Natural killer cell (primary cell): ENCODE data around the gene RNF6. TPM values are rescaled to one million over a fixed set of nuclear protein-coding genes. Genes with fewer than 3 reads are reported as not detected.

Experiments used
- ATAC-seq, 3 donors: fragments of 150-1000 bp in 2 of 3; fragments of 200-7000 bp in 1 of 3; cut with Tn5 transposase; 1 replicate in 1 of 3; 2 replicates in 2 of 3; pipeline ENCODE4 v1.10.0; 2021; ENCODE audit warnings: mild to moderate bottlenecking in 2 of 3, moderate library complexity in 2 of 3
- DNase-seq, 2 donors: peaks; one replicate each; pipeline versions ENCODE4 v3.0.0 to v3.0.0-alpha.2; 2013 to 2021; ENCODE audit warnings: mixed read lengths in 1 of 2
- H3K27ac ChIP-seq: one replicate; pipeline ENCODE4 v1.5.1; 2013; ENCODE audit warnings: mild to moderate bottlenecking, low read length
- H3K27me3 ChIP-seq: one replicate; pipeline ENCODE4 v1.6.1; 2013; ENCODE audit warnings: low read length; ENCODE audit not compliant: control insufficient read depth, insufficient read depth
- H3K36me3 ChIP-seq: one replicate; pipeline ENCODE4 v1.6.1; 2013; ENCODE audit warnings: low read length; ENCODE audit not compliant: control insufficient read depth, insufficient read depth
- H3K4me1 ChIP-seq: one replicate; pipeline ENCODE4 v1.6.1; 2013; ENCODE audit warnings: low read length; ENCODE audit not compliant: control insufficient read depth, insufficient read depth
- H3K4me3 ChIP-seq: one replicate; pipeline ENCODE4 v1.5.1; 2013; ENCODE audit warnings: low read length
- H3K9me3 ChIP-seq: one replicate; pipeline ENCODE4 v1.6.1; 2013; ENCODE audit warnings: low read length; ENCODE audit not compliant: control insufficient read depth, insufficient read depth
- H3K27ac Mint-ChIP-seq, 2 donors: one replicate each; pipeline ENCODE4 v1.8.0; 2022; ENCODE audit warnings: mild to moderate bottlenecking in 2 of 2, mixed read lengths in 2 of 2, moderate library complexity in 1 of 2
- H3K27me3 Mint-ChIP-seq, 2 donors: one replicate each; pipeline ENCODE4 v1.8.0; 2022; ENCODE audit warnings: low read depth in 2 of 2, mixed read lengths in 2 of 2
- H3K36me3 Mint-ChIP-seq: one replicate; pipeline ENCODE4 v1.8.0; 2022; ENCODE audit warnings: mixed read lengths
- H3K4me1 Mint-ChIP-seq, 2 donors: one replicate each; pipeline ENCODE4 v1.8.0; 2022; ENCODE audit warnings: mixed read lengths in 2 of 2
- H3K4me3 Mint-ChIP-seq: one replicate; pipeline ENCODE4 v1.8.0; 2022; ENCODE audit warnings: mild to moderate bottlenecking, moderate library complexity, mixed read lengths
- H3K9me3 Mint-ChIP-seq, 2 donors: one replicate each; pipeline ENCODE4 v1.8.0; 2022; ENCODE audit warnings: mixed read lengths in 2 of 2
- CTCF ChIP-seq: fragments of 200-600 bp; IDR thresholded peaks from one replicate; pipeline ENCODE4 v1.8.0; 2022; ENCODE audit warnings: antibody characterized with exemption
- WGBS: methylation state at CpG from one replicate; pipeline ENCODE4 v1.1.7; 2013; ENCODE audit warnings: missing lambda C conversion rate; ENCODE audit not compliant: insufficient coverage; 5-methylcytosine and 5-hydroxymethylcytosine counted together
- intact Hi-C: fragments of 100-400 bp; cut with micrococcal nuclease; formaldehyde crosslinking; loops from one replicate; pipeline ENCODE4 v1.14.2; 2022
- total RNA-seq, 4 donors: library from RNA; stranded (reverse); fragments of 120-200 nt in 1 of 4; gene quantifications; one replicate each; pipeline versions ENCODE4 v1.2.3 to v1.2.4, GENCODE V29; 2013 to 2022

Gene RNF6
- total RNA-seq, 3 donors from 2014 or later (not counting 1 experiment from before 2014, with no cell fraction given): 49.8 to 62.3 (median 52.6) TPM

- Histone ChIP-seq H3K36me3 (no peaks in the 10 kb centered on the region), H3K27ac (no peak overlapping the region), H3K4me3 (no peak overlapping the region), H3K4me1 (no peaks in the 10 kb centered on the region), H3K27me3 (peaks cover 2% of the 10 kb centered on the region), H3K9me3 (no peaks in the 10 kb centered on the region)
- no peaks in the 10 kb centered on the region for H3K9me3 Mint-ChIP-seq
- DNase-seq: no peak
- ATAC-seq: no peak
- H3K4me1 Mint-ChIP-seq: no peaks in the 10 kb centered on the region
- H3K4me3 Mint-ChIP-seq: no peak overlapping the region
- intact Hi-C loops: no loop called here
- no peak for TF ChIP-seq CTCF
- H3K36me3 Mint-ChIP-seq: no peaks in the 10 kb centered on the region
- peaks cover 15 to 24% of the 10 kb centered on the region in 2 donors for H3K27me3 Mint-ChIP-seq
- H3K27ac Mint-ChIP-seq: no peak overlapping the region
- 75% methylated on average over 1 of the region's 2 CpGs for WGBS
Measured at GRCh38 chr13:26247011-26247410, 24.9 kb upstream of the RNF6 start.

GRCh38 chr13:26246154-26246553 is 24.0 kb upstream of the RNF6 start:
- 90% methylated on average over 5 of the region's 5 CpGs for WGBS
- no peaks in the 10 kb centered on the region for H3K9me3 ChIP-seq
- intact Hi-C loops: no loop called here
- no peaks in the 10 kb centered on the region for H3K36me3 Mint-ChIP-seq
- H3K4me3 ChIP-seq: no peak overlapping the region
- H3K27me3 ChIP-seq: peaks cover 2% of the 10 kb centered on the region
- no peaks in the 10 kb centered on the region for H3K36me3 ChIP-seq
- H3K27ac Mint-ChIP-seq: no peak overlapping the region
- no peaks in the 10 kb centered on the region for H3K9me3 Mint-ChIP-seq
- H3K4me1 Mint-ChIP-seq: no peaks in the 10 kb centered on the region
- peaks cover 18 to 28% of the 10 kb centered on the region in 2 donors for H3K27me3 Mint-ChIP-seq
- TF ChIP-seq CTCF: no peak
- no peaks in the 10 kb centered on the region for H3K4me1 ChIP-seq
- no peak overlapping the region for H3K4me3 Mint-ChIP-seq
- ATAC-seq (no peak), DNase-seq (no peak)
- H3K27ac ChIP-seq: no peak overlapping the region

- Mint-ChIP-seq H3K9me3 (no peaks in the 10 kb centered on the region), H3K36me3 (no peaks in the 10 kb centered on the region), H3K4me1 (no peaks in the 10 kb centered on the region), H3K27me3 (peaks cover 9 to 10% of the 10 kb centered on the region in 2 donors), H3K27ac (no peak overlapping the region), H3K4me3 (no peak overlapping the region)
- intact Hi-C loops: no loop called here
- Histone ChIP-seq H3K27ac (no peak overlapping the region), H3K36me3 (no peaks in the 10 kb centered on the region), H3K27me3 (no peaks in the 10 kb centered on the region), H3K4me3 (no peak overlapping the region), H3K4me1 (no peaks in the 10 kb centered on the region), H3K9me3 (no peaks in the 10 kb centered on the region)
- 62% methylated on average over 1 of the region's 1 CpG for WGBS
- no peak for TF ChIP-seq CTCF
- DNase-seq: no peak
- no peak for ATAC-seq
Measured at GRCh38 chr13:26236296-26236695, 14.2 kb upstream of the RNF6 start.

GRCh38 chr13:26230703-26231102 is 8.6 kb upstream of the RNF6 start:
- 87% methylated on average over 6 of the region's 6 CpGs for WGBS
- no peaks in the 10 kb centered on the region for H3K4me1 Mint-ChIP-seq
- no peak overlapping the region for H3K27ac ChIP-seq
- no peak for TF ChIP-seq CTCF
- H3K9me3 Mint-ChIP-seq: no peaks in the 10 kb centered on the region
- H3K4me1 ChIP-seq: no peaks in the 10 kb centered on the region
- DNase-seq (no peak), ATAC-seq (no peak)
- H3K27ac Mint-ChIP-seq: no peak overlapping the region
- no peaks in the 10 kb centered on the region for H3K36me3 ChIP-seq
- peaks cover 12 to 16% of the 10 kb centered on the region in 2 donors for H3K27me3 Mint-ChIP-seq
- no peaks in the 10 kb centered on the region for H3K9me3 ChIP-seq
- H3K4me3 ChIP-seq: no peak overlapping the region
- H3K4me3 Mint-ChIP-seq: no peak overlapping the region
- no peaks in the 10 kb centered on the region for H3K36me3 Mint-ChIP-seq
- no peaks in the 10 kb centered on the region for H3K27me3 ChIP-seq
- intact Hi-C loops: no loop called here
